Panc1 (cell line): ENCODE data around the gene FCGBP.
"Not testable (repeated sequence)": the region's sequence is repeated elsewhere in the genome, so short reads cannot be mapped to it uniquely, and the experiment has no call there.

Experiments used
- CTCF ChIP-seq: fragments of 450-650 bp; IDR thresholded peaks from 2 replicates; pipeline ENCODE4 v1.5.1; 2017; ENCODE audit warnings: mild to moderate bottlenecking
- POLR2AphosphoS5 ChIP-seq: IDR thresholded peaks from 2 replicates; pipeline ENCODE4 v1.6.1; 2012; ENCODE audit warnings: mild to moderate bottlenecking, low read depth, low read length, moderate library complexity
- REST ChIP-seq, 2 experiments: IDR thresholded peaks; 2 replicates each; pipeline ENCODE4 v1.6.1; 2011 to 2012; ENCODE audit warnings: low read depth in 2 of 2, control low read depth in 1 of 2, low read length in 1 of 2, mild to moderate bottlenecking in 1 of 2, moderate library complexity in 1 of 2; ENCODE audit not compliant: insufficient read depth in 1 of 2
- SIN3A ChIP-seq: IDR thresholded peaks from 2 replicates; pipeline ENCODE4 v1.6.1; 2012; ENCODE audit warnings: low read depth, mild to moderate bottlenecking, low read length, moderate library complexity, borderline replicate concordance; ENCODE audit not compliant: insufficient read depth
- TCF7L2 ChIP-seq: IDR thresholded peaks from 2 replicates; pipeline ENCODE4 v1.6.1; 2011; ENCODE audit warnings: mild to moderate bottlenecking, low read depth, low read length, inconsistent platforms

- not testable (repeated sequence) for TF ChIP-seq CTCF; SIN3A; POLR2AphosphoS5; REST (IDR thresholded peaks at IDR 0.05; ENCODE audit: insufficient read depth in 1 of 2, low read depth in 2 of 2, low read length in 1 of 2); TCF7L2
Observed at GRCh38 chr19:39889872-39890754, 44.3 kb downstream of the FCGBP start.
